ENCODE data around the gene CYB5RL.

DNA sequence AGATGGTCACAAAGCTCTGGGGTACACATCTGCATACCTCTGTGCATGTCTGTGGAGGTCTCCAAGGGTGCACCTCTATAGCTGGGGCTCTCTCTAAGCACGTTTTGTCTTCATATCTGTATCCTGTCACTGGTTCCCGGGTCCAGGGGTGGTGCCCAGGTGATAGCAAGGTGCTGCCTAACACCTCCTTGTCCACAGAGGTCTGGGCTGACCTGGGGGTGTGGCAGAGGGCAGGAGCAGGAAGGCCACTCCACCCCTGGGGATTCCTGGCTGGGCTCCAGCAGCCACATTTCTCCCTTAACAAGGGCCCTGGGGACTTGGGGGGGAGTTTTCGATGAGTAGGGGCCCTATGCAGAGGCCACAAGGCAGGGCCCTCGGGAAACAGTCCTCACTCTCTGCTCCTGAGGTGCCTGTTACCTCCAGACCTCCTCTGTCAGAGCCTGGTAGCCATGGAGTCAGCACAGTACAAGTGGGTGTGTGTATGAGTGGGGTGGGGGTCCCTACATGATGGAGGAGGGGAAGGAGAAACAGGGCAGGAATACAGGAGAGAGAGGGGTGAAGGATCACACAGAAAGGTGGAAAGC, 40.0 kb downstream of the CYB5RL start:
- no peak for TF ChIP-seq POLR2A (IDR thresholded peaks at IDR 0.05)
- TF ChIP-seq, protein P1, sequence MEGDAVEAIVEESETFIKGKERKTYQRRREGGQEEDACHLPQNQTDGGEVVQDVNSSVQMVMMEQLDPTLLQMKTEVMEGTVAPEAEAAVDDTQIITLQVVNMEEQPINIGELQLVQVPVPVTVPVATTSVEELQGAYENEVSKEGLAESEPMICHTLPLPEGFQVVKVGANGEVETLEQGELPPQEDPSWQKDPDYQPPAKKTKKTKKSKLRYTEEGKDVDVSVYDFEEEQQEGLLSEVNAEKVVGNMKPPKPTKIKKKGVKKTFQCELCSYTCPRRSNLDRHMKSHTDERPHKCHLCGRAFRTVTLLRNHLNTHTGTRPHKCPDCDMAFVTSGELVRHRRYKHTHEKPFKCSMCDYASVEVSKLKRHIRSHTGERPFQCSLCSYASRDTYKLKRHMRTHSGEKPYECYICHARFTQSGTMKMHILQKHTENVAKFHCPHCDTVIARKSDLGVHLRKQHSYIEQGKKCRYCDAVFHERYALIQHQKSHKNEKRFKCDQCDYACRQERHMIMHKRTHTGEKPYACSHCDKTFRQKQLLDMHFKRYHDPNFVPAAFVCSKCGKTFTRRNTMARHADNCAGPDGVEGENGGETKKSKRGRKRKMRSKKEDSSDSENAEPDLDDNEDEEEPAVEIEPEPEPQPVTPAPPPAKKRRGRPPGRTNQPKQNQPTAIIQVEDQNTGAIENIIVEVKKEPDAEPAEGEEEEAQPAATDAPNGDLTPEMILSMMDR (IDR thresholded peaks at IDR 0.05), result no peak

All from thyroid gland (tissue), 4 donors.